NB4 (cell line): ENCODE measurements around the gene PYURF.

Source experiments
- CTCF ChIP-seq: IDR thresholded peaks from one replicate; pipeline ENCODE4 v1.5.1; 2012; ENCODE audit warnings: low read depth, low read length
- POLR2A ChIP-seq: IDR thresholded peaks from 2 replicates; pipeline ENCODE4 v1.6.1; 2011; ENCODE audit warnings: mild to moderate bottlenecking; ENCODE audit not compliant: insufficient read length; ENCODE audit errors: extremely low read depth

GRCh38 chr4:88489100-88489761, 34.3 kb downstream of the PYURF start:
- no peak for TF ChIP-seq POLR2A
- no peak for TF ChIP-seq CTCF
